Colonic mucosa (tissue), 4 donors: ENCODE data around the gene OCEL1. TPM values are rescaled to one million over a fixed set of nuclear protein-coding genes. Genes with fewer than 3 reads are reported as not detected.

Source experiments
- DNase-seq: peaks from one replicate; pipeline ENCODE4 v3.0.0-alpha.2; 2020
- H3K27ac ChIP-seq: fragments of 200-600 bp; one replicate; pipeline ENCODE4 v1.8.0; 2021
- H3K27me3 ChIP-seq: fragments of 200-600 bp; one replicate; pipeline ENCODE4 v1.8.0; 2021
- H3K36me3 ChIP-seq: fragments of 200-600 bp; one replicate; pipeline ENCODE4 v1.8.0; 2021
- H3K4me1 ChIP-seq: fragments of 200-600 bp; one replicate; pipeline ENCODE4 v1.8.0; 2021; ENCODE audit warnings: mild to moderate bottlenecking
- H3K4me3 ChIP-seq: fragments of 200-600 bp; one replicate; pipeline ENCODE4 v1.8.0; 2021
- H3K9ac ChIP-seq, 2 donors: one replicate each; pipeline ENCODE4 v1.7.0; 2013; ENCODE audit warnings: control low read depth in 2 of 2, low read depth in 2 of 2, low read length in 2 of 2
- H3K9me3 ChIP-seq: fragments of 200-600 bp; one replicate; pipeline ENCODE4 v1.8.0; 2021
- CTCF ChIP-seq: fragments of 200-600 bp; IDR thresholded peaks from one replicate; pipeline ENCODE4 v1.8.0; 2022; ENCODE audit warnings: antibody characterized with exemption, mild to moderate bottlenecking
- intact Hi-C: fragments of 100-400 bp; cut with DNase I; formaldehyde crosslinking; loops from one replicate; pipeline ENCODE4 v1.14.1; 2022
- total RNA-seq, 2 donors: library from RNA; stranded (reverse); fragmentation: NEBNext Ultra II Directional in 1 of 2; extraction: Animal tissue kit (Norgen Biotek cat#: 25700) in 1 of 2; gene quantifications; one replicate each; pipeline ENCODE4 v1.2.1, GENCODE V29; 2021
- donor health status: healthy.
- donor health status: DM: no; HTN: no; CAD: no.
- donor health status: DM: no; HTN: no; CAD: no.

OCEL1 gene
- total RNA-seq, 2 donors from 2014 or later = 35.7 to 46.9 TPM

- H3K4me3 ChIP-seq = no peak overlapping the region
- no peaks in the 10 kb centered on the region for H3K27me3 ChIP-seq
- no peak for DNase-seq
- H3K36me3 ChIP-seq = peaks cover 27% of the 10 kb centered on the region
- no peaks in the 10 kb centered on the region for H3K4me1 ChIP-seq
- H3K9me3 ChIP-seq = no peaks in the 10 kb centered on the region
- no peak overlapping the region for H3K27ac ChIP-seq
- no peak for TF ChIP-seq CTCF
- H3K9ac ChIP-seq = no peak overlapping the region
- intact Hi-C loops = no loop called here
Measured at GRCh38 chr19:17196610-17197009, 29.4 kb upstream of the OCEL1 start.

- no peaks in the 10 kb centered on the region for H3K27me3 ChIP-seq
- no peak for DNase-seq
- H3K9me3 ChIP-seq = no peaks in the 10 kb centered on the region
- H3K4me1 ChIP-seq = no peaks in the 10 kb centered on the region
- TF ChIP-seq CTCF = no peak
- peaks cover 23% of the 10 kb centered on the region for H3K36me3 ChIP-seq
- H3K9ac ChIP-seq = no peak overlapping the region
- no peak overlapping the region for H3K4me3 ChIP-seq
- intact Hi-C loops = no loop called here
- no peak overlapping the region for H3K27ac ChIP-seq
Measured at GRCh38 chr19:17197666-17198065, 28.4 kb upstream of the OCEL1 start.

GRCh38 chr19:17200408-17201079 is 25.5 kb upstream of the OCEL1 start:
- no peak for DNase-seq
- H3K27ac ChIP-seq = no peak overlapping the region
- intact Hi-C loops = no loop called here
- no peaks in the 10 kb centered on the region for H3K9me3 ChIP-seq
- peaks cover 13% of the 10 kb centered on the region for H3K36me3 ChIP-seq
- no peak overlapping the region for H3K9ac ChIP-seq
- no peaks in the 10 kb centered on the region for H3K4me1 ChIP-seq
- no peaks in the 10 kb centered on the region for H3K27me3 ChIP-seq
- TF ChIP-seq CTCF = no peak
- H3K4me3 ChIP-seq = no peak overlapping the region

GRCh38 chr19:17202249-17202648 is 23.8 kb upstream of the OCEL1 start:
- H3K9ac ChIP-seq = no peak overlapping the region
- H3K9me3 ChIP-seq = no peaks in the 10 kb centered on the region
- DNase-seq = no peak
- H3K4me1 ChIP-seq = no peaks in the 10 kb centered on the region
- no peak overlapping the region for H3K4me3 ChIP-seq
- no peak for TF ChIP-seq CTCF
- no peaks in the 10 kb centered on the region for H3K27me3 ChIP-seq
- peaks cover 12% of the 10 kb centered on the region for H3K36me3 ChIP-seq
- intact Hi-C loops = no loop called here
- no peak overlapping the region for H3K27ac ChIP-seq

DNA sequence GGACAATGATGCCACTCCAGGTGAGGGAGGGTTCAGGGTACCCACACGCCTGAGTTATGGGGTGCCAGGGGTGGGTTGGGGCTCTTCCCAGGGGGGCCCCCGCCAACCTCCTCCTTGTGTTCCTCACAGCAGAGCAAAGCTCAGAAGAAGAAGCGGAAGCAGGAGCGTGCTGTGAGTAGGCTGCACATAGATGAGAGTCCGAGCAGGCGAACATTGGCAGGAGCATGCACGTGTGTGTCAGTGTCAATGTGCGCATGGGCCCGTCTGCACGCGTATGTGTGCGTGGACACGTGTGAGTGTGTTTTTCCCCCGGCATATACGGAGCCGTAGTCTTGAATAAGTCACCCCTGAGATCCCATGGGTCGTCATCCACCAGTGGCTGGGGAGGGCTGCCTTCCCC is 23.3 kb upstream of the OCEL1 start:
- intact Hi-C loops = no loop called here
- Histone ChIP-seq H3K27ac (no peak overlapping the region), H3K36me3 (peaks cover 12% of the 10 kb centered on the region), H3K4me3 (no peak overlapping the region), H3K27me3 (no peaks in the 10 kb centered on the region), H3K9ac (no peak overlapping the region), H3K4me1 (no peaks in the 10 kb centered on the region), H3K9me3 (no peaks in the 10 kb centered on the region)
- no peak for DNase-seq
- TF ChIP-seq CTCF = no peak
